ENCODE results near the gene ZNF609.
"Not testable (repeated sequence)": the region's sequence is repeated elsewhere in the genome, so short reads cannot be mapped to it uniquely, and the experiment has no call there.

ZNF609 gene

GRCh38 chr15:64635499-64636495 is 175.4 kb downstream of the ZNF609 start:
- DNase-seq (ENCODE audit: low read depth, low spot score): peak; percentile 55
- TF ChIP-seq CTCF (IDR thresholded peaks at IDR 0.05; ENCODE audit: low read depth, low read length): no peak
- in situ Hi-C loops (cut with HindIII; ENCODE audit: low sequenced_read_pairs): no loop called here
- no peak overlapping the region for H3K4me3 ChIP-seq (ENCODE audit: low read depth, low read length)

GRCh38 chr15:64636556-64636955 is 176.2 kb downstream of the ZNF609 start:
- in situ Hi-C loops (cut with HindIII; ENCODE audit: low sequenced_read_pairs): no loop called here
- TF ChIP-seq CTCF (IDR thresholded peaks at IDR 0.05; ENCODE audit: low read depth, low read length): no peak
- DNase-seq (ENCODE audit: low read depth, low spot score): no peak
- H3K4me3 ChIP-seq (ENCODE audit: low read depth, low read length): no peak overlapping the region

- in situ Hi-C loops (cut with HindIII; ENCODE audit: low sequenced_read_pairs): no loop called here
- DNase-seq (ENCODE audit: low read depth, low spot score): no peak
- no peak overlapping the region for H3K4me3 ChIP-seq (ENCODE audit: low read depth, low read length)
- TF ChIP-seq CTCF (IDR thresholded peaks at IDR 0.05; ENCODE audit: low read depth, low read length): no peak
Observed at GRCh38 chr15:64637412-64637811, 177.0 kb downstream of the ZNF609 start.

GRCh38 chr15:64639744-64640143 is 179.4 kb downstream of the ZNF609 start:
- H3K4me3 ChIP-seq (ENCODE audit: low read depth, low read length); DNase-seq (ENCODE audit: low read depth, low spot score); in situ Hi-C loops (cut with HindIII; ENCODE audit: low sequenced_read_pairs): not testable (repeated sequence)

- in situ Hi-C loops (cut with HindIII; ENCODE audit: low sequenced_read_pairs): no loop called here
- no peak for TF ChIP-seq CTCF (IDR thresholded peaks at IDR 0.05; ENCODE audit: low read depth, low read length)
- DNase-seq (ENCODE audit: low read depth, low spot score): peak; percentile 45
- H3K4me3 ChIP-seq (ENCODE audit: low read depth, low read length): no peak overlapping the region
Observed at GRCh38 chr15:64640146-64640871, 179.9 kb downstream of the ZNF609 start.

- TF ChIP-seq CTCF (IDR thresholded peaks at IDR 0.05; ENCODE audit: low read depth, low read length): no peak
- no peak for DNase-seq (ENCODE audit: low read depth, low spot score)
- H3K4me3 ChIP-seq (ENCODE audit: low read depth, low read length): no peak overlapping the region
- in situ Hi-C loops (cut with HindIII; ENCODE audit: low sequenced_read_pairs): no loop called here
Observed at GRCh38 chr15:64642875-64643274, 182.5 kb downstream of the ZNF609 start.

GRCh38 chr15:64643685-64644084 is 183.3 kb downstream of the ZNF609 start:
- no peak for TF ChIP-seq CTCF (IDR thresholded peaks at IDR 0.05; ENCODE audit: low read depth, low read length)
- in situ Hi-C loops (cut with HindIII; ENCODE audit: low sequenced_read_pairs): no loop called here
- H3K4me3 ChIP-seq (ENCODE audit: low read depth, low read length): no peak overlapping the region
- DNase-seq (ENCODE audit: low read depth, low spot score): no peak

- H3K4me3 ChIP-seq (ENCODE audit: low read depth, low read length); DNase-seq (ENCODE audit: low read depth, low spot score); in situ Hi-C loops (cut with HindIII; ENCODE audit: low sequenced_read_pairs): not testable (repeated sequence)
Observed at GRCh38 chr15:64644811-64645210, 184.4 kb downstream of the ZNF609 start.

Measured in astrocyte of the spinal cord (primary cell).